Fibroblast of the aortic adventitia (primary cell): ENCODE results near the gene HTR4. TPM values are rescaled to one million over a fixed set of nuclear protein-coding genes. Genes with fewer than 3 reads are reported as not detected.

ENCODE experiments used
- DNase-seq: peaks from one replicate; pipeline ENCODE4 v3.0.0-alpha.2; 2010; ENCODE audit warnings: low read depth
- H3K4me3 ChIP-seq: 2 replicates; pipeline ENCODE4 v1.5.1; 2011; ENCODE audit warnings: low read depth, mild to moderate bottlenecking, control low read depth, low read length, moderate library complexity
- total RNA-seq: library from RNA; depleted of rRNA; stranded (reverse); fragments of >200 nt; gene quantifications from 2 replicates; pipeline ENCODE4 v1.2.3, GENCODE V29; 2012; ENCODE audit warnings: low replicate concordance
- TF ChIP-seq, protein P1 (sequence below): IDR thresholded peaks from 2 replicates; pipeline ENCODE4 v1.5.1; 2011; ENCODE audit warnings: mild to moderate bottlenecking, low read length, control low read depth, inconsistent platforms; ENCODE audit not compliant: insufficient read depth

HTR4 gene
- total RNA-seq, 1 donor = 0.18 TPM

DNA sequence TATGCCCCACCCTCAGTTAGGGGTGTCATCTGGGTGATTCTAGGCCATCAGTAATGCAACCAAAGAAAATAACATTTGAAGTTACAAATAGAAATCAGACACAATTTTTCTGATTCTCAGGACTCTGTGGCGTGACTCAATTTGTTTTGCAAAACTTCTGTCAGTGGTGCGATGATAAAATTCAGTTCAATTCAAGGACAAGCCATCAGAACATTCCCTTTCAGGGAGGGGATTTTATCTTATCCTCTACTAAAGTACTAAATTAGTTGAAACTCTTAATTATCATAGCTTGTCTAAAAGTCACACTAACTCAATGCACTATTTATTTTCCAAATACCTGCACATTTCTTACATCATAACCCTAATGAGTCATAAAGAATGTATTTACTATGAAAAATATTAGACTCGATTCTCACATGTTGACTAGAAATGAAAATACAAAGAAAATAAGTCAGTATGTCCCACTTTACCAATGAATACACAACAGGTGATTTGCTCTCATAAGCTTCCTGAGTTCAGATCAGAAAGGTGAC is 28.2 kb downstream of the HTR4 start:
- DNase-seq = no peak
- TF ChIP-seq, protein P1, sequence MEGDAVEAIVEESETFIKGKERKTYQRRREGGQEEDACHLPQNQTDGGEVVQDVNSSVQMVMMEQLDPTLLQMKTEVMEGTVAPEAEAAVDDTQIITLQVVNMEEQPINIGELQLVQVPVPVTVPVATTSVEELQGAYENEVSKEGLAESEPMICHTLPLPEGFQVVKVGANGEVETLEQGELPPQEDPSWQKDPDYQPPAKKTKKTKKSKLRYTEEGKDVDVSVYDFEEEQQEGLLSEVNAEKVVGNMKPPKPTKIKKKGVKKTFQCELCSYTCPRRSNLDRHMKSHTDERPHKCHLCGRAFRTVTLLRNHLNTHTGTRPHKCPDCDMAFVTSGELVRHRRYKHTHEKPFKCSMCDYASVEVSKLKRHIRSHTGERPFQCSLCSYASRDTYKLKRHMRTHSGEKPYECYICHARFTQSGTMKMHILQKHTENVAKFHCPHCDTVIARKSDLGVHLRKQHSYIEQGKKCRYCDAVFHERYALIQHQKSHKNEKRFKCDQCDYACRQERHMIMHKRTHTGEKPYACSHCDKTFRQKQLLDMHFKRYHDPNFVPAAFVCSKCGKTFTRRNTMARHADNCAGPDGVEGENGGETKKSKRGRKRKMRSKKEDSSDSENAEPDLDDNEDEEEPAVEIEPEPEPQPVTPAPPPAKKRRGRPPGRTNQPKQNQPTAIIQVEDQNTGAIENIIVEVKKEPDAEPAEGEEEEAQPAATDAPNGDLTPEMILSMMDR = no peak
- H3K4me3 ChIP-seq = no peak overlapping the region

DNA sequence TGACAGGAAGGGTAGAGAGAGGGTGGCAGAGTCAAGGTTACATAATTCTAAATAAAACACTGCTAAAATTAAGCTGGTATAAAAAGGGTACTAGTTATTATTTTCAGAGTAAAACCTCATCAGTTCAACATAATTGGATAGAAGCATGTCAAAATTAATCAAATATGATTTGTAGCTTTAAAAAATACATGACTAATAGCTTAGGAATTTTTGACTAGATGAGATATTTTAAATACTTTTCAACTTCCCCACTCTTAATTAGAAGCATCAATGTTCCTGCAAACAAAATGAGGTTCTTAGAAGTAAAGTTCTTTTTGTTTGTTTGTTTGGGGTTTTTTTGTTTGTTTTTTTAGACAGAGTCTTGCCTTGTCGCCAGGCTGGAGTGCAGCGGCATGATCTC is 29.1 kb downstream of the HTR4 start:
- DNase-seq = no peak
- TF ChIP-seq, protein P1 = no peak
- H3K4me3 ChIP-seq = no peak overlapping the region

DNA sequence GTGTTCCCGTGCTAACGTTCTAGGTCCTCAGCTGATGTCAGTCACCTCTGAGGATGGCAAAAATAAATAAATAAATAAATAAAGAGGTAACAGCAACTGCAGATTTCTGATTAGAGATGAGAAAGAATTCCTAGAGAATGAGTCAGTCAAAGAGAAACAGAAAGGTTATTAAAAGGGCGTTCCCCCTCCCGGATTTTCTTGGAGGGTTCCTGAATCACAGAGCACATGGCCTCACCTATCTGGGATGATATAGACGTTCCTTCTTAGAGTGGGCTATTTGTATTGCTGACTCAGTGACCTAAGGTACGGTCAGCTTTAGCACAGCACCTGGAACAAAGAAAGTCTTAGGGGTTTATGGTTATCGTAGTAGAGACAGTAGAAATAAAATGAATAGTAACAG is 30.6 kb downstream of the HTR4 start:
- TF ChIP-seq, protein P1 = no peak
- no peak for DNase-seq

DNA sequence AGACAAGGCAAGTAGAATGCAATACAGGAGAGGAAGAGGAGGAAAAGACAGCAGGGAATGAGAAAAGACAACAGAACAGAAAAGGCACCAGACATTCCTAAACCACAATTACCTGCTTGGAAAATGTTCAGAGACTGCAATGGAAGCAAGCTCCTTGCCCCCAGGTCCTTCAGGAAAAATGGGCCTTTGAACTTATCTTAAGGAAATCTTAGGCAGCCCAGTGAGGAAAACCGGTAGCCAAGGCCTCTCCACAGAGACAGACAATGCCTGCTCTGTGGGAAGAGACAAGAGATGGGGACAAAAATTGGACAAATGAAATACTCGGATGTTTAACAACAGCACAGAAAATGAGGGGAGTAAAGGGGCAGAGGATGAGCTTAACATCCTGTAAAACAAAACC is 31.2 kb downstream of the HTR4 start:
- H3K4me3 ChIP-seq = no peak overlapping the region
- TF ChIP-seq, protein P1 = no peak
- no peak for DNase-seq

More for the DNA sequence above, 30.6 kb downstream of the HTR4 start:
- no peak overlapping the region for H3K4me3 ChIP-seq

DNA sequence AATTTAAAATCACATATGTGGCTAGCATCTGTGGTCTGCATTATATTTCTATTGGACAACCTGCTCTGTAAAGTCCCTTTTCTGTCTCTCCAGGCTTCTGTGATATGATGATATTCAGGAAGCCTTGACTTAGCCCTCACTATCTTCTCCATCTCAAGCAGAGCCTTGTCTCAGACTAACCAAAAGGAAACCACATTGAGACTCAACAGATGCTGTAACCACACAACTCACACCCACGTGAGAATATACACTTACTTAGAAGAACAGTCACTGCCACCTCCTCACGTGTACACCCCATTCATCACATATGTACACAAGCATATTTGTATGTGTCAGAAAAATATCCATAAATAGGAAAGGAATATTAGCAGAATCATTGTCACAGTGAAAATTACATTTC is 33.6 kb downstream of the HTR4 start:
- H3K4me3 ChIP-seq = no peak overlapping the region
- no peak for DNase-seq
- TF ChIP-seq, protein P1 = no peak

DNA sequence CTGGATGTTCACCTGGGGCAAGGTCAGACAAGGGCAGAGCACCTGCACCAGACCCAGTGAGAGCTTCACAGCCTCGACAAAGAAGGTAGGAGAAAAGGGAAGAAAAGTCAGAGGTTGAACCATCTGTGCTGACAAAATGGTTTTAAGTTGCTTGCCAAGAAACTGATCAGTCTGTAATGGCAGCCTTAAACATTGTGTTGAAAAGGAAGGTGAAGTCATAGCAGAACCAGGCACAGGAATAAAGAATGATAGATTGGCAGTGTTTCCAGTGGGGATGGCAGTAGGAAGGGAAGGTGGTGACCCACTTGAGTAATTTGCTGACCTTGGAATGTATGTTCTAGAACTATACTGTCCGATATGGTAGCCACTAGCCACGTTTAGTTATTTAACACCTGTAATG is 34.2 kb downstream of the HTR4 start:
- H3K4me3 ChIP-seq = no peak overlapping the region
- no peak for DNase-seq
- TF ChIP-seq, protein P1 = no peak

DNA sequence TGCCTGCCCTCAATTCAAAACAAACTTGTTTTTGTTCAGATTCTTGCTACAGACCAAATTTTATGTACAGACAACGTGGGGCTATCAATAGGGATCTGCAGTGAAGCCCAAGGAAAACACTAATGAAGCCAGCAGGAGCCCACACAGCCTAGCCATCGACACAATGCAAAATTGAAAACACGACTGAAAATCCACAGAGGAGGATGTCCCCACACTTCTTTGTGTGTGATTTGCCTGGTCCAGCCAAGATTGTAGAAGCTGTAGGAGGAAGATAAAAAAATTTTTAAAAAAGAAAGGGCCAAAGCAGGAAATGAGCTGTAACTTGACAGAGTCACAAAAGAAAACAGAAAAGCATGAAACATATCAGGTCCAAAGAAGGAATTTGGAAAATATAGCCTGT is 34.8 kb downstream of the HTR4 start:
- H3K4me3 ChIP-seq = no peak overlapping the region
- TF ChIP-seq, protein P1 = no peak
- peak; percentile 12 for DNase-seq
